HCT116 (cell line): ENCODE results near the gene ABTB2. TPM values are rescaled to one million over a fixed set of nuclear protein-coding genes. Genes with fewer than 3 reads are reported as not detected.

ENCODE experiments used
- ATAC-seq: fragments of 200-7000 bp; cut with Tn5 transposase; 2 replicates; pipeline ENCODE4 v1.9.1; 2020; ENCODE audit warnings: mild to moderate bottlenecking, moderate library complexity
- BruUV-seq: library from RNA; stranded (reverse); fragments of 400-500 nt; replicated peaks from 2 replicates; lab custom pipeline; 2021; lab: Mats Ljungman, UMichigan
- CTCF ChIA-PET: fragments of 300-600 bp; sonication (Branson Sonifier 250); formaldehyde crosslinking; loops from one replicate; lab custom pipeline; 2021; ENCODE audit warnings: antibody characterized with exemption; lab: Charles Lee
- POLR2A ChIA-PET: fragments of 300-600, 350-600 bp; sonication (Branson Sonifier 250); formaldehyde crosslinking; loops from one replicate; lab custom pipeline; 2021; ENCODE audit warnings: antibody characterized with exemption; lab: Charles Lee
- RAD21 ChIA-PET, 2 experiments: fragments of 300-600 bp; sonication (Branson Sonifier 250); formaldehyde crosslinking; loops; one replicate each; lab custom pipeline; 2023; ENCODE audit warnings: low total read pairs in 2 of 2; ENCODE audit not compliant: uncharacterized antibody in 2 of 2, unreplicated experiment in 2 of 2, low non-redundant PET in 1 of 2; lab: Charles Lee
- DNase-seq: peaks from one replicate; pipeline ENCODE4 v3.0.0-alpha.2; 2010; ENCODE audit warnings: low read depth, low spot score
- H2AFZ ChIP-seq: fragments of 200-600 bp; shearing (Covaris generic), sonication (generic); 2 replicates; pipeline ENCODE4 v1.6.1; 2017; ENCODE audit warnings: low read depth, mixed run types, mixed read lengths, antibody characterized with exemption, low read length; ENCODE audit not compliant: poor library complexity, severe bottlenecking
- H3K27ac ChIP-seq: 2 replicates; pipeline ENCODE4 v1.5.1; 2012; ENCODE audit warnings: low read depth, low read length
- H3K27me3 ChIP-seq: fragments of 200-600 bp; sonication (generic); 2 replicates; pipeline ENCODE4 v1.6.1; 2016; ENCODE audit warnings: mixed run types, low read length, mixed read lengths; ENCODE audit not compliant: insufficient read depth
- H3K36me3 ChIP-seq, 2 experiments: fragments of 200-500 bp in 1 of 2; fragments of 200-600 bp in 1 of 2; sonication (Bioruptor generic) in 1 of 2; sonication (generic) in 1 of 2; 2 replicates each; pipeline versions ENCODE4 v1.5.1 to v1.6.1; 2014 to 2016; ENCODE audit warnings: low read length in 2 of 2, inconsistent platforms in 1 of 2, mixed read lengths in 1 of 2, mixed run types in 1 of 2; ENCODE audit not compliant: insufficient read depth in 2 of 2, control insufficient read depth in 1 of 2
- H3K4me1 ChIP-seq, 2 experiments: fragments of 200-600 bp in 1 of 2; sonication (generic) in 1 of 2; 2 replicates each; pipeline versions ENCODE4 v1.5.1 to v1.6.1; 2012 to 2017; ENCODE audit warnings: low read length in 2 of 2, inconsistent platforms in 1 of 2, mild to moderate bottlenecking in 1 of 2, mixed read lengths in 1 of 2, mixed run types in 1 of 2, moderate library complexity in 1 of 2; ENCODE audit not compliant: insufficient read depth in 2 of 2, control insufficient read depth in 1 of 2
- H3K4me2 ChIP-seq: fragments of 200-600 bp; sonication (generic); 2 replicates; pipeline ENCODE4 v1.6.1; 2017; ENCODE audit warnings: mixed run types, low read length, mixed read lengths
- H3K4me3 ChIP-seq, 2 experiments: fragments of 200-600 bp in 1 of 2; sonication (generic) in 1 of 2; replicated peaks in 1 of 2; 2 replicates each; pipeline ENCODE4 v1.5.1; 2011 to 2016; ENCODE audit warnings: low read length in 2 of 2, control low read depth in 1 of 2, low read depth in 1 of 2, mild to moderate bottlenecking in 1 of 2, mixed read lengths in 1 of 2, mixed run types in 1 of 2
- H3K79me2 ChIP-seq: fragments of 200-600 bp; sonication (generic); 2 replicates; pipeline ENCODE4 v1.6.1; 2017; ENCODE audit warnings: mild to moderate bottlenecking, mixed run types, low read length, moderate library complexity, mixed read lengths; ENCODE audit not compliant: insufficient read depth
- H3K9ac ChIP-seq: fragments of 200-600 bp; sonication (generic); 2 replicates; pipeline ENCODE4 v1.6.1; 2016; ENCODE audit warnings: low read length, mixed read lengths
- H3K9me2 ChIP-seq: fragments of 200-600 bp; sonication (generic), shearing (Covaris generic); 2 replicates; pipeline ENCODE4 v1.6.1; 2017; ENCODE audit warnings: mixed run types, mild to moderate bottlenecking, moderate library complexity; ENCODE audit not compliant: insufficient read depth
- H3K9me3 ChIP-seq, 2 experiments: fragments of 200-500 bp in 1 of 2; fragments of 200-600 bp in 1 of 2; sonication (Bioruptor generic) in 1 of 2; sonication (generic) in 1 of 2; 2 replicates each; pipeline ENCODE4 v1.6.1; 2014 to 2017; ENCODE audit warnings: low read length in 2 of 2, mixed read lengths in 2 of 2, inconsistent platforms in 1 of 2, low read depth in 1 of 2, mild to moderate bottlenecking in 1 of 2, mixed run types in 1 of 2, moderate library complexity in 1 of 2; ENCODE audit not compliant: control insufficient read depth in 1 of 2, insufficient read depth in 1 of 2
- H4K20me1 ChIP-seq: fragments of 200-600 bp; sonication (generic), shearing (Covaris generic); 2 replicates; pipeline ENCODE4 v1.6.1; 2017; ENCODE audit warnings: mixed run types, mild to moderate bottlenecking, moderate library complexity; ENCODE audit not compliant: insufficient read depth
- CEBPB ChIP-seq: IDR thresholded peaks from 2 replicates; pipeline ENCODE4 v1.6.1; 2012; ENCODE audit warnings: low read depth
- EGR1 ChIP-seq: IDR thresholded peaks from 2 replicates; pipeline ENCODE4 v1.6.1; 2012; ENCODE audit warnings: low read depth
- ELF1 ChIP-seq: IDR thresholded peaks from 2 replicates; pipeline ENCODE4 v1.6.1; 2012; ENCODE audit warnings: low read depth, borderline replicate concordance
- EZH2 ChIP-seq: fragments of 200-600 bp; sonication (generic); IDR thresholded peaks from 2 replicates; pipeline ENCODE4 v1.6.1; 2017; ENCODE audit warnings: antibody characterized with exemption, mixed run types
- EZH2phosphoT487 ChIP-seq: fragments of 200-600 bp; IDR thresholded peaks from 2 replicates; pipeline ENCODE4 v1.6.1; 2018; ENCODE audit warnings: antibody characterized with exemption, borderline replicate concordance
- POLR2AphosphoS5 ChIP-seq: IDR thresholded peaks from 2 replicates; pipeline ENCODE4 v1.6.1; 2011; ENCODE audit warnings: mild to moderate bottlenecking, low read depth, low read length, moderate library complexity
- SIN3A ChIP-seq: IDR thresholded peaks from 2 replicates; pipeline ENCODE4 v1.6.1; 2012; ENCODE audit warnings: low read depth
- SP1 ChIP-seq: IDR thresholded peaks from 2 replicates; pipeline ENCODE4 v1.6.1; 2012; ENCODE audit warnings: low read depth
- TCF7L2 ChIP-seq: IDR thresholded peaks from 2 replicates; pipeline ENCODE4 v1.7.0; 2011; ENCODE audit warnings: borderline replicate concordance, inconsistent platforms; ENCODE audit not compliant: insufficient read depth, insufficient read length; ENCODE audit errors: extremely low read depth
- YY1 ChIP-seq: IDR thresholded peaks from 2 replicates; pipeline ENCODE4 v1.6.1; 2011; ENCODE audit warnings: low read length, low read depth, moderate library complexity, mild to moderate bottlenecking; ENCODE audit not compliant: insufficient replicate concordance; ENCODE audit errors: extremely low read depth
- intact Hi-C: fragments of 100-400 bp; cut with micrococcal nuclease; formaldehyde crosslinking; loops from 2 replicates; pipeline ENCODE4 v1.10.0; 2022
- total RNA-seq: library from RNA; stranded (reverse); gene quantifications from one replicate; pipeline ENCODE4 v1.2.1, GENCODE V29; 2021; ENCODE audit not compliant: unreplicated experiment
- TF ChIP-seq, protein P1 (sequence below): IDR thresholded peaks from 2 replicates; pipeline ENCODE4 v1.6.1; 2012
- TF ChIP-seq, protein P2 (sequence below): IDR thresholded peaks from 2 replicates; pipeline ENCODE4 v1.6.1; 2012; ENCODE audit warnings: low read depth

ABTB2 gene
- total RNA-seq, 1 experiment from 2014 or later = 6.8 TPM

DNA sequence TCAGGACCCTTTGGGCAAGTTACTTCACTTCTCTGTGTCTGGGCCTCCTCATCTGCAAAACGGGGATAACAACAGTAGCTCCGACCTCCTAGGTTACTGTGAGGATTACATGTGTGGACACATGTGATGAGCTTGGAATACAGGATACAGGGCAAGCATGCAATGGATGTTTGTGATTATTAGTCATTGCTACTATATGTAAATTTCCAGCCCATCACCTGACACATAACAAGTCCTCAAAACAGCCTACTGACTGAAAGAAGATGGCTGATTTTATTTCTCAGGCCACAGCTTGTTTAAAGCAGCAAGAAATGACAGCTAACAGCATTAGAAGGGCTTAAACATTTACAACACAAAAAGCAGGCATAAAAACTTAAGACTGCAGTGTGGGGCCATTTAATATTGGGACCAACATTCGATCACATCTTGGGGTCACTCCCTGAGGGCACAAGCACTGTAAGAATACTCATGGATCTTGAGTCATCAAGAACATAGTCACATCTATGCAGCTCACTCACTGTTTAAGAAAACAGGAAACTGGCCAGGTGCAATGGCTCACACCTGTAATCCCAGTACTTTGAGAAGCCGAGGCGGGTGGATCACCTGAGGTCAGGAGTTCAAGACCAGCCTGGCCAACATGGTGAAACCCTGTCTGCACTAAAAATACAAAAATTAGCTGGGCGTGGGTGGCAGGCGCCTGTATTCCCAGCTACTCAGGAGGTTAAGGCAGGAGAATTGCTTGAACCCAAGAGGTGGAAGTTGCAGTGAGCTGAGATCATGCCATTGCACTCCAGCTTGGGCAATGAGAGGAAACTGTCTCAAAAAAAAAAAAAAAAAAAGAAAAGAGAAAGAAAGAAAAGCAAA lies 49.5 kb downstream of the ABTB2 start (continued):
- TF ChIP-seq, protein P1, sequence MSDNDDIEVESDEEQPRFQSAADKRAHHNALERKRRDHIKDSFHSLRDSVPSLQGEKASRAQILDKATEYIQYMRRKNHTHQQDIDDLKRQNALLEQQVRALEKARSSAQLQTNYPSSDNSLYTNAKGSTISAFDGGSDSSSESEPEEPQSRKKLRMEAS = no peak; the same call in 1 of the 2 replicates
- TF ChIP-seq POLR2AphosphoS5 (no peak), EZH2phosphoT487 (no peak), SP1 (peak; percentile 30; the same call in 1 of the 2 replicates)
- TF ChIP-seq, all 23 proteins: peak for 7

DNA sequence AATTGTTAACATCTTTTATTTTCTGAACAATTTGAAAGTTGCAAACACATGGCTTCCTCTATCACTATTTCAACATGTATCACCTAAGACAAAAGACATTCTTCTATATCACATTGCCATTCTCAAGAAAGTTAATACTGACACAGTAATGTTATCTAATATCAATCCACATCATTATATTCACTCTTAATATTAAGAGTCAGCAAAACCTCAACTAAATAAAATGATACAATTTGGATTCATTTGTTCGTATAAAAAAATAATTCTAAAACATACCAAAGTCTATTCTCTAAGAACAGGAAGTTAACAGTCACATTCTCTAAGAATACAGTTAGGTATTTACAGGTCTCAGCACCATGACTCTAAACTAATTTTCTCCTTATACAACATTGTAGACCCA lies 52.0 kb downstream of the ABTB2 start:
- no peaks in the 10 kb centered on the region for H3K79me2 ChIP-seq
- CTCF ChIA-PET = no interaction called here

More for the DNA sequence above, 52.0 kb downstream of the ABTB2 start:
- no peaks in the 10 kb centered on the region for H3K27me3 ChIP-seq
- H3K4me2 ChIP-seq = no peak overlapping the region
- no peak overlapping the region for H3K27ac ChIP-seq
- DNase-seq (no peak), ATAC-seq (no peak)
- H3K9me3 ChIP-seq = no peaks in the 10 kb centered on the region
- TF ChIP-seq EGR1 (no peak), CEBPB (no peak), YY1 (no peak), TCF7L2 (no peak), ELF1 (no peak), SIN3A (no peak), EZH2 (no peak)
- TF ChIP-seq, protein P2, sequence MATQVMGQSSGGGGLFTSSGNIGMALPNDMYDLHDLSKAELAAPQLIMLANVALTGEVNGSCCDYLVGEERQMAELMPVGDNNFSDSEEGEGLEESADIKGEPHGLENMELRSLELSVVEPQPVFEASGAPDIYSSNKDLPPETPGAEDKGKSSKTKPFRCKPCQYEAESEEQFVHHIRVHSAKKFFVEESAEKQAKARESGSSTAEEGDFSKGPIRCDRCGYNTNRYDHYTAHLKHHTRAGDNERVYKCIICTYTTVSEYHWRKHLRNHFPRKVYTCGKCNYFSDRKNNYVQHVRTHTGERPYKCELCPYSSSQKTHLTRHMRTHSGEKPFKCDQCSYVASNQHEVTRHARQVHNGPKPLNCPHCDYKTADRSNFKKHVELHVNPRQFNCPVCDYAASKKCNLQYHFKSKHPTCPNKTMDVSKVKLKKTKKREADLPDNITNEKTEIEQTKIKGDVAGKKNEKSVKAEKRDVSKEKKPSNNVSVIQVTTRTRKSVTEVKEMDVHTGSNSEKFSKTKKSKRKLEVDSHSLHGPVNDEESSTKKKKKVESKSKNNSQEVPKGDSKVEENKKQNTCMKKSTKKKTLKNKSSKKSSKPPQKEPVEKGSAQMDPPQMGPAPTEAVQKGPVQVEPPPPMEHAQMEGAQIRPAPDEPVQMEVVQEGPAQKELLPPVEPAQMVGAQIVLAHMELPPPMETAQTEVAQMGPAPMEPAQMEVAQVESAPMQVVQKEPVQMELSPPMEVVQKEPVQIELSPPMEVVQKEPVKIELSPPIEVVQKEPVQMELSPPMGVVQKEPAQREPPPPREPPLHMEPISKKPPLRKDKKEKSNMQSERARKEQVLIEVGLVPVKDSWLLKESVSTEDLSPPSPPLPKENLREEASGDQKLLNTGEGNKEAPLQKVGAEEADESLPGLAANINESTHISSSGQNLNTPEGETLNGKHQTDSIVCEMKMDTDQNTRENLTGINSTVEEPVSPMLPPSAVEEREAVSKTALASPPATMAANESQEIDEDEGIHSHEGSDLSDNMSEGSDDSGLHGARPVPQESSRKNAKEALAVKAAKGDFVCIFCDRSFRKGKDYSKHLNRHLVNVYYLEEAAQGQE = no peak
- H3K36me3 ChIP-seq = no peaks in the 10 kb centered on the region
- no peak overlapping the region for H3K4me3 ChIP-seq
- no peaks in the 10 kb centered on the region for H4K20me1 ChIP-seq
- ChIA-PET POLR2A (no interaction called here), RAD21 (no interaction called here)
- no peak overlapping the region for H3K9ac ChIP-seq
- intact Hi-C loops = no loop called here
- H3K9me2 ChIP-seq = no peaks in the 10 kb centered on the region
- BruUV-seq = no TSS peak
- H3K4me1 ChIP-seq = peaks cover 30 to 53% of the 10 kb centered on the region in 2 experiments
- H2AFZ ChIP-seq = no peak overlapping the region
